22Rv1 (cell line): ENCODE data around the gene HPGDS.

Source experiments
- H3K27ac ChIP-seq: fragments of 450-650 bp; 2 replicates; pipeline ENCODE4 v1.5.1; 2017
- ZFX ChIP-seq: fragments of 450-650 bp; IDR thresholded peaks from 2 replicates; pipeline ENCODE4 v1.6.1; 2017; ENCODE audit warnings: antibody characterized with exemption, borderline replicate concordance
- TF ChIP-seq, protein P1 (sequence below): fragments of 450-650 bp; IDR thresholded peaks from 2 replicates; pipeline ENCODE4 v1.5.1; 2017; ENCODE audit warnings: mild to moderate bottlenecking

The HPGDS gene

DNA sequence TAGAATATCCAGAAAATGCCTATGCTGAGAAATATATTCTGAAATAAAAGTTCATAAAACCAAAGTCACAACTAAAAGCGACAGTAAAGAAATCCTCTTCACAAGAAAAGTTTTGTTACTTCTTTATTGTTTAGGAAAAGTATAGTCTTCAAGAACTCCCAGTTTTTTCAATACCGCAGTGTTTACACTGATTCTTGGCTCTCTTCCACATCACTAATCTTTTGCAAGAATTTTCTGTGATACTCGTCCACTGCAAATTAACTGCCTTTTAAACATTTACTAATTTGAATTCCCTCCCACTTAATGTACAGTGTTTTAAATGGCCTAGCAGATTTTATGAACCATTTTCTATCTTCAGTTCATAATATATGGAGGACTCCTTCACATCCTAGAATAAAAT lies 65.1 kb downstream of the HPGDS start:
- H3K27ac ChIP-seq: no peak overlapping the region
- TF ChIP-seq, protein P1, sequence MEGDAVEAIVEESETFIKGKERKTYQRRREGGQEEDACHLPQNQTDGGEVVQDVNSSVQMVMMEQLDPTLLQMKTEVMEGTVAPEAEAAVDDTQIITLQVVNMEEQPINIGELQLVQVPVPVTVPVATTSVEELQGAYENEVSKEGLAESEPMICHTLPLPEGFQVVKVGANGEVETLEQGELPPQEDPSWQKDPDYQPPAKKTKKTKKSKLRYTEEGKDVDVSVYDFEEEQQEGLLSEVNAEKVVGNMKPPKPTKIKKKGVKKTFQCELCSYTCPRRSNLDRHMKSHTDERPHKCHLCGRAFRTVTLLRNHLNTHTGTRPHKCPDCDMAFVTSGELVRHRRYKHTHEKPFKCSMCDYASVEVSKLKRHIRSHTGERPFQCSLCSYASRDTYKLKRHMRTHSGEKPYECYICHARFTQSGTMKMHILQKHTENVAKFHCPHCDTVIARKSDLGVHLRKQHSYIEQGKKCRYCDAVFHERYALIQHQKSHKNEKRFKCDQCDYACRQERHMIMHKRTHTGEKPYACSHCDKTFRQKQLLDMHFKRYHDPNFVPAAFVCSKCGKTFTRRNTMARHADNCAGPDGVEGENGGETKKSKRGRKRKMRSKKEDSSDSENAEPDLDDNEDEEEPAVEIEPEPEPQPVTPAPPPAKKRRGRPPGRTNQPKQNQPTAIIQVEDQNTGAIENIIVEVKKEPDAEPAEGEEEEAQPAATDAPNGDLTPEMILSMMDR: no peak
- TF ChIP-seq ZFX: no peak

DNA sequence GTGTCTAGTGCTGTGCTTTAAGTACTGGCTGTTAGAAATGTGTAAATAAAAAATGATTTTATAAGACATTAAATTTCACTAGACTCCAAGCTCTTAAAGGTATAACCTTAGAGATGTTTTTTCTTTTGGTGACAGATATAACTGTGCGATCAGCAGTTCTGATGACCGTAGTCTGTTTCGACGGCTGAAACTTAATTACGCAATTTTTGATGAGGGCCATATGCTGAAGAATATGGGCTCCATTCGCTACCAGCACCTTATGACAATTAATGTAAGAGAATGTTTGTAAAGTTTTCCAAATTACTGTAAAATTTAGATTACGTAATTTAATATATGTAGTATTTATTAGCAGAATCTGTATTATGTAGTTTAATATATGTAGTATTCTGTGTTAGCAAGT lies 66.4 kb downstream of the HPGDS start:
- TF ChIP-seq, protein P1: no peak
- no peak for TF ChIP-seq ZFX
- no peak overlapping the region for H3K27ac ChIP-seq

DNA sequence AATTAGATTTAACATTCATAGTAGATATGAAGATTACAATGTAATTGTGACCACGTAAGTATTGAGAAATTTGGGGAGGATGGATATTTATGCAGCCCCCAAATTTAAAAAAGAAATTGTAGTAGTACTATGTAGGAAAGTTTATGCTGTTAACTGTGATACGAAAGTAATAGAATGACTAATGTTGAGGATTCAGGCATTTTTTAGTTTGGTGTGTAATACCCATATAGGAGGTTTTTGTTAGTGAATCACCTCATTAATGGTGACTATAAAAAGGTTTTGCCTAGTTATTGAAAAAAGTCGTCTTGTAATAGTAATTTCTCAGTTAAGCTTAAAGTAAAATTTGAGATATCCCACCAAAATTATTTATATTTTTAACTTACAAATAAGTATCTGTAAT lies 67.7 kb downstream of the HPGDS start:
- H3K27ac ChIP-seq: no peak overlapping the region
- TF ChIP-seq, protein P1: no peak
- TF ChIP-seq ZFX: no peak

DNA sequence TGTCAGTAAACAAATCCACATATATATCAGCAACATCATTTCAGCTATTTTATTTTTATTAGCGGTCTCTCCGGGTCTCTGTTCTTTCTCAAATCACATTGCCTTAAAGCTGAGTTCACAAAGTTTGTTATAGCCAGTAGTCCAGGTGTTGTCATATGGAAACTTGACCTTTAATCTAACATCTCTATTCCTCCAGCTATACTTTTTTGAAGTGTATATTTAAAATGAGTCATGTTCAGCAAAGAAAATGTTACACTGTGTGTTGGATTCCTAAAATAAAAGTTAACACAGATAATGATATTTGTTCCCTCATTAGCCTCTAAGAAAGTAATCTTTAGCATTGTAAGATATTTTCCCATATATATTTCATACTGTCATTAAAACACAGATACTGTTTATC lies 71.4 kb downstream of the HPGDS start:
- no peak for TF ChIP-seq ZFX
- TF ChIP-seq, protein P1: no peak
- H3K27ac ChIP-seq: no peak overlapping the region

DNA sequence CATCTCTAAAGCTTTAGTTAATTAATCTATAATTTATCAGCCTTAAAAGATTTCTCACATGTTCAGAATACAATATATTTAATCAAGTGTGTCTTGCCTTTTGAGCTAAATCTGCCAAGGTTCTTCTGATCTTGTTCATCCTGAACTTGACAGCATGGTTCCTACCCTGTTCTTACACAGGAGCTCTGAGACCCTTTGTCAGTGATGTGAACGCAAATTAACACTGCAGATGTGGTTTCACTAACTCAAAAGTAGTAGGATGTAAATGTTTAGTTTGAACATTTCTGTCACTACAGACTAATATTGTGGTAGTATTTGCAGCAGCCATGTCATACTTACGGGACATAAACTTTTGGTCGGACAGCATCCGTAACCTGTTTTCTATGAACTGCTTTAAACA lies 75.6 kb downstream of the HPGDS start:
- no peak for TF ChIP-seq ZFX
- TF ChIP-seq, protein P1: no peak
- no peak overlapping the region for H3K27ac ChIP-seq

DNA sequence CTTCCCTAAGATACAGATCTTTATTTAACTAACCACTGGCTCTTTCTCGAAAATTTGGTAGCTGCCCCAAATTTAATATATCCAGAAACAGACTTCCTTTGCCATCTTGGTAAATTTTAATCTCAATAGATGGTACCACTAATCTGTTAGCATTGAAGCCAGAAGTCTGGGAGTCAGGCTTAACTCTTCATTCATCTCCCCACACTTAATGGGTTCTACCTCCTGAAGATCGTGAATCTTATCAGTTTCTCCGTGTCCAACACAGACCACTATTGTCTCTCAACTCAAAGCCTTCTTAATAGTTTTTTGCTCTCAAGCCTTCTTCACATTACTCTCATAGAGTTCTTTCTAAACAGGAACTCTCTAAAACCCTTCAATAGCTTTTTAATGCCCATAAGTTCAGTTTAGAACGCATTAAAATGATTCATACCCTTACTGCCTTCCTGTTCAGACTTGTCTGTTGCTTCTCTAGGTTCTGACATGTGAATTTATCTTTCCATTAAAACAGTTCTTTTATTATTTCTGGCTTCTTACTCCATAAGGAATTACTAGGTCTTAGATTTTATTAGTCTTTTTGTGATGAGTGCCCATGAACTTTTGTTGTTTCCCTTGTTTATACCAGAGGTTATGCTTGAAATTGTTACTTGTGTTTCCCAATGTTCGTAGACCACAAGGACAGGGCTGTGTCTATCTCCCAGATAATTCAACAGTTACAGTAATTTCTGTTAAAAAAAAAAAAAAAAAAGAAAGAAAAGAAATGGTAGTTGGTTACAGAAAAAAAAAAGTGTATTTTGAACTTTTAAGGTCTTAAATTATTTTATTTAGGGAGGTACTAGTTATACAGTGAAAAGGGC lies 80.2 kb downstream of the HPGDS start:
- no peak overlapping the region for H3K27ac ChIP-seq
- no peak for TF ChIP-seq ZFX
- TF ChIP-seq, protein P1: no peak

DNA sequence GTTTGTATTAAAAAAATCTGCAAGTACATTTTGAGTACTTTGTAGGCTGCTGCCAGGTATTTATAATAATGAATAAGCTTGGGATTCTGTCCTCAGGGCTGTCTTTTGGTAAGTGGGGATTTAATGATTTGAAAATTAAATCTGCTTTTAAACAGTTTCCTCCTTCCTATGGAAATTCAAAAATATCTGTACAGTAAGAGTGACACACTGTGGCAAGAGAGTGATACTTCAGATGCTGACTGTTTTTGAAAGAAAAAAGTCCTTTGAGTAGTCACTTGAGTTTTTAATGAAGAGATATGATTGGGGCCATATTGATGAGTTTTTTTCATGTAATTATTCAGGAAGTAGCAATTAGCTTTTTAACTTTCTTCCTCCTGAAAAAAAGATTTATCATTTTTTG lies 85.8 kb downstream of the HPGDS start:
- H3K27ac ChIP-seq: no peak overlapping the region
- TF ChIP-seq, protein P1: peak; percentile 50
- TF ChIP-seq ZFX: no peak
